ENCODE data around the gene TSEN2.

DNA sequence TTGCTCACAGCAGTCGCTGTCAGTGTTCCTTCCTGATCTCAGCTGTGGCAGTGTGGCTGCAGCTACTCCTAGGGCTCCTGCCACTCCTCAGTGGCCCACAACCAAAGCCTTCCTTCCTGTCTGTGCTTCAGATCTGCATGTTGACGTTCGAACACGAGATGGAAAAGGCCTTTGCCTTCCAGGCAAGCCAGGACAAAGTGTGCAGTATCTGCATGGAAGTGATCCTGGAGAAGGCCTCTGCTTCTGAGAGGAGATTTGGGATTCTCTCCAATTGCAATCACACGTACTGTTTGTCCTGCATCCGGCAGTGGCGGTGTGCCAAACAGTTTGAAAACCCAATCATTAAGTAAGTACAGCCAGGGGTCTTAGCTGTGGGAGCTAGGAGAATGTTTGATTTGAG is 90.4 kb downstream of the TSEN2 start:
- TF ChIP-seq CTCF (IDR thresholded peaks at IDR 0.05) (no peak), EP300 (IDR thresholded peaks at IDR 0.05) (no peak)

All from suprapubic skin (tissue), 3 donors.